IMR-90 (cell line): Measurements from ENCODE around the gene SHROOM4.

Source experiments
- CEBPB ChIP-seq: IDR thresholded peaks from 2 replicates; pipeline ENCODE4 v1.6.1; 2012; ENCODE audit warnings: low read depth, low read length, improper control_type of control experiment
- CHD1 ChIP-seq: IDR thresholded peaks from 2 replicates; pipeline ENCODE4 v1.6.1; 2012; ENCODE audit warnings: low read depth, low read length, improper control_type of control experiment
- CTCF ChIP-seq: conservative IDR thresholded peaks from 2 replicates; pipeline ENCODE4 v1.5.1; 2012; ENCODE audit warnings: mild to moderate bottlenecking, low read depth, low read length, improper control_type of control experiment
- MAZ ChIP-seq: IDR thresholded peaks from 2 replicates; pipeline ENCODE4 v1.6.1; 2012; ENCODE audit warnings: low read depth, mild to moderate bottlenecking, low read length, improper control_type of control experiment, moderate library complexity, borderline replicate concordance
- POLR2A ChIP-seq: IDR thresholded peaks from 2 replicates; pipeline ENCODE4 v1.6.1; 2012; ENCODE audit warnings: mild to moderate bottlenecking, low read depth, low read length
- RAD21 ChIP-seq: IDR thresholded peaks from 2 replicates; pipeline ENCODE4 v1.6.1; 2012; ENCODE audit warnings: low read length, improper control_type of control experiment
- RCOR1 ChIP-seq: IDR thresholded peaks from 2 replicates; pipeline ENCODE4 v1.6.1; 2012; ENCODE audit warnings: mild to moderate bottlenecking, low read length, improper control_type of control experiment; ENCODE audit not compliant: insufficient replicate concordance
- SMC3 ChIP-seq: fragments of 150-350 bp; IDR thresholded peaks from 2 replicates; pipeline ENCODE4 v1.6.1; 2016; ENCODE audit warnings: low read depth, mild to moderate bottlenecking, antibody characterized with exemption, low read length, moderate library complexity
- USF2 ChIP-seq: fragments of 150-350 bp; IDR thresholded peaks from 2 replicates; pipeline ENCODE4 v1.6.1; 2017; ENCODE audit warnings: mild to moderate bottlenecking, antibody characterized with exemption, low read length, low read depth

- TF ChIP-seq CTCF (no peak), POLR2A (no peak), MAZ (no peak), USF2 (no peak), SMC3 (no peak), RCOR1 (no peak), CEBPB (no peak), RAD21 (no peak), CHD1 (no peak)
Observed at GRCh38 chrX:50698944-50699343, 115.0 kb downstream of the SHROOM4 start.
